ENCODE data around the gene THSD7A. TPM values are rescaled to one million over a fixed set of nuclear protein-coding genes. Genes with fewer than 3 reads are reported as not detected.

THSD7A gene
- total RNA-seq, 3 donors from 2014 or later (not counting 1 experiment from before 2014, with no cell fraction given): 0.29 to 8.6 TPM; not detected in 1

- DNase-seq (no peak), ATAC-seq (no peak)
- H3K27ac ChIP-seq (ENCODE audit: low read length): no peak overlapping the region
- WGBS (ENCODE audit: insufficient coverage): 76% methylated on average over 7 of the region's 8 CpGs
- H3K4me1 ChIP-seq (ENCODE audit: control insufficient read depth, insufficient read depth, low read length): no peaks in the 10 kb centered on the region
- no peak overlapping the region for H3K4me3 ChIP-seq (ENCODE audit: low read length)
- no peaks in the 10 kb centered on the region for H3K27me3 ChIP-seq (ENCODE audit: control insufficient read depth, insufficient read depth, low read length)
- no peak overlapping the region for H3K4me3 Mint-ChIP-seq
- no peak for TF ChIP-seq CTCF (IDR thresholded peaks at IDR 0.05)
- no peaks in the 10 kb centered on the region for H3K9me3 Mint-ChIP-seq
- no peaks in the 10 kb centered on the region for H3K9me3 ChIP-seq (ENCODE audit: control insufficient read depth, insufficient read depth, low read length)
- no peaks in the 10 kb centered on the region for H3K27me3 Mint-ChIP-seq (ENCODE audit: low read depth in 2 of 2)
- no peaks in the 10 kb centered on the region for H3K36me3 Mint-ChIP-seq
- H3K36me3 ChIP-seq (ENCODE audit: control insufficient read depth, insufficient read depth, low read length): no peaks in the 10 kb centered on the region
- no peak overlapping the region for H3K27ac Mint-ChIP-seq
- intact Hi-C loops (cut with micrococcal nuclease): no loop called here
- H3K4me1 Mint-ChIP-seq: no peaks in the 10 kb centered on the region
These were observed 500.6 kb downstream of the THSD7A start for GRCh38 chr7:11331128-11332102.

- Histone ChIP-seq H3K27me3 (ENCODE audit: control insufficient read depth, insufficient read depth, low read length) (no peaks in the 10 kb centered on the region), H3K4me1 (ENCODE audit: control insufficient read depth, insufficient read depth, low read length) (no peaks in the 10 kb centered on the region), H3K27ac (ENCODE audit: low read length) (no peak overlapping the region), H3K4me3 (ENCODE audit: low read length) (no peak overlapping the region), H3K36me3 (ENCODE audit: control insufficient read depth, insufficient read depth, low read length) (no peaks in the 10 kb centered on the region), H3K9me3 (ENCODE audit: control insufficient read depth, insufficient read depth, low read length) (no peaks in the 10 kb centered on the region)
- TF ChIP-seq CTCF (IDR thresholded peaks at IDR 0.05): no peak
- Mint-ChIP-seq H3K27me3 (ENCODE audit: low read depth in 2 of 2) (no peaks in the 10 kb centered on the region), H3K27ac (no peak overlapping the region), H3K4me3 (no peak overlapping the region), H3K36me3 (no peaks in the 10 kb centered on the region), H3K9me3 (no peaks in the 10 kb centered on the region), H3K4me1 (no peaks in the 10 kb centered on the region)
- no peak for DNase-seq
- 50% methylated on average over 3 of the region's 3 CpGs for WGBS (ENCODE audit: insufficient coverage)
- ATAC-seq: no peak
- intact Hi-C loops (cut with micrococcal nuclease): no loop called here
These were observed 501.3 kb downstream of the THSD7A start for GRCh38 chr7:11330717-11331116.

- no peak for ATAC-seq
- DNase-seq: no peak
- Histone ChIP-seq H3K9me3 (ENCODE audit: control insufficient read depth, insufficient read depth, low read length) (no peaks in the 10 kb centered on the region), H3K4me1 (ENCODE audit: control insufficient read depth, insufficient read depth, low read length) (no peaks in the 10 kb centered on the region), H3K27me3 (ENCODE audit: control insufficient read depth, insufficient read depth, low read length) (no peaks in the 10 kb centered on the region), H3K27ac (ENCODE audit: low read length) (no peak overlapping the region), H3K36me3 (ENCODE audit: control insufficient read depth, insufficient read depth, low read length) (no peaks in the 10 kb centered on the region), H3K4me3 (ENCODE audit: low read length) (no peak overlapping the region)
- H3K4me1 Mint-ChIP-seq: no peaks in the 10 kb centered on the region
- H3K27ac Mint-ChIP-seq: no peak overlapping the region
- H3K36me3 Mint-ChIP-seq: no peaks in the 10 kb centered on the region
- TF ChIP-seq CTCF (IDR thresholded peaks at IDR 0.05): no peak
- intact Hi-C loops (cut with micrococcal nuclease): no loop called here
- H3K9me3 Mint-ChIP-seq: peaks cover 2% of the 10 kb centered on the region in 2 donors
- no peak overlapping the region for H3K4me3 Mint-ChIP-seq
- no peaks in the 10 kb centered on the region for H3K27me3 Mint-ChIP-seq (ENCODE audit: low read depth in 2 of 2)
- 82% methylated on average over 2 of the region's 3 CpGs for WGBS (ENCODE audit: insufficient coverage)
These were observed 501.8 kb downstream of the THSD7A start for GRCh38 chr7:11330208-11330607.

Data from natural killer cell (primary cell).